ENCODE data around the gene SHC1.
A peak's percentile ranks its signal among the peaks of the same experiment; 100 is the strongest.

Gene SHC1

GRCh38 chr1:154971341-154971998 lies 923 bp upstream of the SHC1 start:
- DNase-seq: no peak

GRCh38 chr1:154969860-154970452 lies 591 bp downstream of the SHC1 start:
- no peak for DNase-seq

- no peak for DNase-seq
Measured at GRCh38 chr1:154969246-154969645, 1.3 kb downstream of the SHC1 start.

- DNase-seq: no peak
Measured at GRCh38 chr1:154968731-154969130, 1.8 kb downstream of the SHC1 start.

- DNase-seq: no peak
Measured at GRCh38 chr1:154967331-154967950, 3.1 kb downstream of the SHC1 start.

- no peak for DNase-seq
Measured at GRCh38 chr1:154966111-154966510, 4.4 kb downstream of the SHC1 start.

- DNase-seq: no peak
Measured at GRCh38 chr1:154964359-154964758, 6.2 kb downstream of the SHC1 start.

GRCh38 chr1:154963643-154964042 lies 6.9 kb downstream of the SHC1 start:
- no peak for DNase-seq

GRCh38 chr1:154962795-154963330 lies 7.7 kb downstream of the SHC1 start:
- DNase-seq: no peak

GRCh38 chr1:154962156-154962749 lies 8.3 kb downstream of the SHC1 start:
- DNase-seq: peak; percentile 66

GRCh38 chr1:154961207-154962155 lies 9.1 kb downstream of the SHC1 start, which contains the start of gene PYGO2:
Gene PYGO2 (minus strand): TSS chr1:154961782. CDS start chr1:154961576, 206 bp downstream.
- peak; percentile 90 for DNase-seq

- DNase-seq: peak; percentile 26
Measured at GRCh38 chr1:154960446-154961136, 10.0 kb downstream of the SHC1 start.

- DNase-seq: no peak
Measured at GRCh38 chr1:154959426-154959780, 11.1 kb downstream of the SHC1 start.

- no peak for DNase-seq
Measured at GRCh38 chr1:154958681-154959425, 11.7 kb downstream of the SHC1 start.

- DNase-seq: no peak
Measured at GRCh38 chr1:154958036-154958435, 12.5 kb downstream of the SHC1 start.

- DNase-seq: no peak
Measured at GRCh38 chr1:154957091-154957657, 13.4 kb downstream of the SHC1 start.

GRCh38 chr1:154956544-154956941 lies 14.0 kb downstream of the SHC1 start:
- no peak for DNase-seq

- DNase-seq: peak; percentile 93
Measured at GRCh38 chr1:154955718-154956543, 14.6 kb downstream of the SHC1 start, which contains the start of gene PBXIP1. Gene PBXIP1 (minus strand): TSS chr1:154956099. CDS start chr1:154953721, 2,378 bp downstream.

GRCh38 chr1:154955039-154955717 lies 15.4 kb downstream of the SHC1 start:
- DNase-seq: peak; percentile 94

All from RPMI8226 (cell line).